Measurements from ENCODE around the gene CLSTN2. TPM values are rescaled to one million over a fixed set of nuclear protein-coding genes. Genes with fewer than 3 reads are reported as not detected.

CLSTN2 gene
- total RNA-seq, 1 experiment from 2014 or later: 0.02 TPM

- H3K4me2 ChIP-seq (ENCODE audit: low read length): no peak overlapping the region
- CTCF ChIA-PET: no interaction called here
- no peaks in the 10 kb centered on the region for H3K9me2 ChIP-seq (ENCODE audit: insufficient read depth)
- H3K9me3 ChIP-seq (ENCODE audit: control insufficient read depth in 1 of 2, insufficient read depth in 1 of 2, low read depth in 1 of 2, low read length in 2 of 2): no peaks in the 10 kb centered on the region
- POLR2A ChIA-PET: no interaction called here
- RAD21 ChIA-PET (ENCODE audit: low non-redundant PET in 1 of 2, low total read pairs in 2 of 2, uncharacterized antibody in 2 of 2, unreplicated experiment in 2 of 2): no interaction called here
- H2AFZ ChIP-seq (ENCODE audit: low read depth, low read length, poor library complexity, severe bottlenecking): no peak overlapping the region
- no peaks in the 10 kb centered on the region for H3K4me1 ChIP-seq (ENCODE audit: control insufficient read depth in 1 of 2, insufficient read depth in 2 of 2, low read length in 2 of 2)
- no peaks in the 10 kb centered on the region for H3K36me3 ChIP-seq (ENCODE audit: control insufficient read depth in 1 of 2, insufficient read depth in 2 of 2, low read length in 2 of 2)
- intact Hi-C loops (cut with micrococcal nuclease): no loop called here
- no peak overlapping the region for H3K9ac ChIP-seq (ENCODE audit: low read length)
- H3K4me3 ChIP-seq (replicated peaks in 1 of 2; ENCODE audit: low read depth in 1 of 2, low read length in 2 of 2): no peak overlapping the region
- TF ChIP-seq EZH2 (IDR thresholded peaks at IDR 0.05): no peak
- no peak for TF ChIP-seq POLR2AphosphoS5 (IDR thresholded peaks at IDR 0.05; ENCODE audit: low read depth, low read length)
- TF ChIP-seq SRF (IDR thresholded peaks at IDR 0.05; ENCODE audit: low read depth): no peak
- TF ChIP-seq MAX (IDR thresholded peaks at IDR 0.05): no peak
- TF ChIP-seq CBX3 (IDR thresholded peaks at IDR 0.05; ENCODE audit: low read depth): no peak
- TF ChIP-seq ATF3 (IDR thresholded peaks at IDR 0.05): no peak
- no peak for TF ChIP-seq ELF1 (IDR thresholded peaks at IDR 0.05; ENCODE audit: borderline replicate concordance, low read depth)
- no peak for TF ChIP-seq CEBPB (IDR thresholded peaks at IDR 0.05; ENCODE audit: low read depth)
- TF ChIP-seq JUND (IDR thresholded peaks at IDR 0.05): no peak
- TF ChIP-seq, protein P1, sequence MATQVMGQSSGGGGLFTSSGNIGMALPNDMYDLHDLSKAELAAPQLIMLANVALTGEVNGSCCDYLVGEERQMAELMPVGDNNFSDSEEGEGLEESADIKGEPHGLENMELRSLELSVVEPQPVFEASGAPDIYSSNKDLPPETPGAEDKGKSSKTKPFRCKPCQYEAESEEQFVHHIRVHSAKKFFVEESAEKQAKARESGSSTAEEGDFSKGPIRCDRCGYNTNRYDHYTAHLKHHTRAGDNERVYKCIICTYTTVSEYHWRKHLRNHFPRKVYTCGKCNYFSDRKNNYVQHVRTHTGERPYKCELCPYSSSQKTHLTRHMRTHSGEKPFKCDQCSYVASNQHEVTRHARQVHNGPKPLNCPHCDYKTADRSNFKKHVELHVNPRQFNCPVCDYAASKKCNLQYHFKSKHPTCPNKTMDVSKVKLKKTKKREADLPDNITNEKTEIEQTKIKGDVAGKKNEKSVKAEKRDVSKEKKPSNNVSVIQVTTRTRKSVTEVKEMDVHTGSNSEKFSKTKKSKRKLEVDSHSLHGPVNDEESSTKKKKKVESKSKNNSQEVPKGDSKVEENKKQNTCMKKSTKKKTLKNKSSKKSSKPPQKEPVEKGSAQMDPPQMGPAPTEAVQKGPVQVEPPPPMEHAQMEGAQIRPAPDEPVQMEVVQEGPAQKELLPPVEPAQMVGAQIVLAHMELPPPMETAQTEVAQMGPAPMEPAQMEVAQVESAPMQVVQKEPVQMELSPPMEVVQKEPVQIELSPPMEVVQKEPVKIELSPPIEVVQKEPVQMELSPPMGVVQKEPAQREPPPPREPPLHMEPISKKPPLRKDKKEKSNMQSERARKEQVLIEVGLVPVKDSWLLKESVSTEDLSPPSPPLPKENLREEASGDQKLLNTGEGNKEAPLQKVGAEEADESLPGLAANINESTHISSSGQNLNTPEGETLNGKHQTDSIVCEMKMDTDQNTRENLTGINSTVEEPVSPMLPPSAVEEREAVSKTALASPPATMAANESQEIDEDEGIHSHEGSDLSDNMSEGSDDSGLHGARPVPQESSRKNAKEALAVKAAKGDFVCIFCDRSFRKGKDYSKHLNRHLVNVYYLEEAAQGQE (IDR thresholded peaks at IDR 0.05; ENCODE audit: low read depth): no peak
- TF ChIP-seq TCF7L2 (IDR thresholded peaks at IDR 0.05; ENCODE audit: borderline replicate concordance, extremely low read depth, insufficient read depth, insufficient read length): no peak
- TF ChIP-seq ZNF274 (IDR thresholded peaks at IDR 0.05; ENCODE audit: low read depth, low read length): no peak
- TF ChIP-seq SIN3A (IDR thresholded peaks at IDR 0.05; ENCODE audit: low read depth): no peak
- TF ChIP-seq POLR2A (IDR thresholded peaks at IDR 0.05; ENCODE audit: borderline replicate concordance, extremely low read depth, insufficient read depth, insufficient read length): no peak
- TF ChIP-seq YY1 (IDR thresholded peaks at IDR 0.05; ENCODE audit: extremely low read depth, insufficient replicate concordance, low read depth, low read length): no peak
- TF ChIP-seq RAD21 (IDR thresholded peaks at IDR 0.05; ENCODE audit: low read depth): no peak
- H3K27ac ChIP-seq (ENCODE audit: low read depth, low read length): no peak overlapping the region
- DNase-seq (ENCODE audit: low read depth, low spot score) (no peak), ATAC-seq (no peak)
- no peaks in the 10 kb centered on the region for H4K20me1 ChIP-seq (ENCODE audit: insufficient read depth)
- no peaks in the 10 kb centered on the region for H3K79me2 ChIP-seq (ENCODE audit: insufficient read depth, low read length)
- peaks cover 65% of the 10 kb centered on the region for H3K27me3 ChIP-seq (ENCODE audit: insufficient read depth, low read length)
- BruUV-seq (replicated peaks): no TSS peak
Measured at GRCh38 chr3:140315955-140316354, 381.0 kb downstream of the CLSTN2 start.

All from HCT116 (cell line).